Mesendoderm (in vitro differentiated cells): ENCODE results near the gene LPGAT1.

ENCODE experiments used
- DNase-seq: peaks from one replicate; pipeline ENCODE4 v3.0.0; 2013
- H2AK5ac ChIP-seq: 2 replicates; pipeline ENCODE4 v1.6.1; 2013; ENCODE audit warnings: low read length, inconsistent platforms
- H2BK120ac ChIP-seq: 2 replicates; pipeline ENCODE4 v1.6.1; 2013; ENCODE audit warnings: low read depth, mild to moderate bottlenecking, low read length, moderate library complexity, mixed read lengths
- H2BK15ac ChIP-seq: replicated peaks from 2 replicates; pipeline ENCODE4 v1.6.1; 2013; ENCODE audit warnings: low read depth, mild to moderate bottlenecking, moderate library complexity
- H2BK5ac ChIP-seq: 2 replicates; pipeline ENCODE4 v1.6.1; 2013; ENCODE audit warnings: low read length, inconsistent platforms
- H3K18ac ChIP-seq: 2 replicates; pipeline ENCODE4 v1.6.1; 2013; ENCODE audit warnings: mild to moderate bottlenecking, low read length, mixed read lengths
- H3K23ac ChIP-seq: one replicate; pipeline ENCODE4 v1.6.1; 2013; ENCODE audit warnings: low read length
- H3K27ac ChIP-seq: 2 replicates; pipeline ENCODE4 v1.5.1; 2013; ENCODE audit warnings: low read depth, mild to moderate bottlenecking, inconsistent platforms, low read length, moderate library complexity
- H3K27me3 ChIP-seq: 2 replicates; pipeline ENCODE4 v1.6.1; 2013; ENCODE audit warnings: low read length, control low read depth, mild to moderate bottlenecking, inconsistent platforms; ENCODE audit not compliant: insufficient read depth, poor library complexity
- H3K36me3 ChIP-seq: 2 replicates; pipeline ENCODE4 v1.6.1; 2013; ENCODE audit warnings: low read length, inconsistent platforms; ENCODE audit not compliant: control insufficient read depth, insufficient read depth
- H3K4ac ChIP-seq: one replicate; pipeline ENCODE4 v1.6.1; 2013; ENCODE audit warnings: low read depth, mild to moderate bottlenecking, low read length, moderate library complexity
- H3K4me1 ChIP-seq: 2 replicates; pipeline ENCODE4 v1.6.1; 2013; ENCODE audit warnings: low read depth, low read length, inconsistent platforms; ENCODE audit not compliant: control insufficient read depth
- H3K4me2 ChIP-seq: 2 replicates; pipeline ENCODE4 v1.6.1; 2013; ENCODE audit warnings: low read length
- H3K4me3 ChIP-seq: 2 replicates; pipeline ENCODE4 v1.5.1; 2013; ENCODE audit warnings: mild to moderate bottlenecking, low read length
- H3K56ac ChIP-seq: one replicate; pipeline ENCODE4 v1.6.1; 2013; ENCODE audit warnings: low read length
- H3K79me1 ChIP-seq: 2 replicates; pipeline ENCODE4 v1.6.1; 2013; ENCODE audit warnings: low read length, inconsistent platforms
- H3K79me2 ChIP-seq: 2 replicates; pipeline ENCODE4 v1.6.1; 2013; ENCODE audit warnings: mild to moderate bottlenecking, low read length; ENCODE audit not compliant: control insufficient read depth, insufficient read depth
- H3K9ac ChIP-seq: 2 replicates; pipeline ENCODE4 v1.6.1; 2013; ENCODE audit warnings: low read length, inconsistent platforms
- H4K5ac ChIP-seq: one replicate; pipeline ENCODE4 v1.6.1; 2013; ENCODE audit warnings: low read length
- H4K8ac ChIP-seq: one replicate; pipeline ENCODE4 v1.6.1; 2013; ENCODE audit warnings: low read depth, mild to moderate bottlenecking, control low read depth, low read length, moderate library complexity
- WGBS: extraction: QIAGEN DNeasy Blood & Tissue Kit; methylation state at CpG from one replicate; pipeline ENCODE4 v1.1.7; 2013; ENCODE audit warnings: low lambda C conversion rate, missing lambda C conversion rate; ENCODE audit not compliant: insufficient coverage; ENCODE audit errors: extremely low coverage; 5-methylcytosine and 5-hydroxymethylcytosine counted together

Gene LPGAT1

DNA sequence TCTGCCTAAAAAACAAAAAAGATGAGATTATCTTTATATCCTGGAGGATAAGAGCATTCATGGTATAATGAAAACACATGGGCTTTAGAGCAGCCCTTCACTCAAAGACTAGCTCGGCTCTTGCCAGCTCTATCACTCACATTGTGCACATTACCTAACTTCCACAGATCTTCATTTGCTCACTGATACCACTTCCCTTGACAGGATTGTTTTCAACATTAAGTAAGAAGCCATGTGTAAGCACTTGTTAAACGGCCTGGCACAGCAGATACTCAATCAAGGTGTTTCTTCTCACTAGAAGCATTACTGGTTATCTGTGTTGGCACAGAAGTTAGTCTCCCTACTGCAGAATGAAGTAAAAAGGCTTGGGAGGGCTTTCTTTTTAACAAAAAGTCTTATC is 18.7 kb downstream of the LPGAT1 start:
- Histone ChIP-seq H3K27ac (no peak overlapping the region), H2BK15ac (no peak overlapping the region), H4K8ac (no peak overlapping the region), H3K18ac (no peak overlapping the region), H3K27me3 (no peaks in the 10 kb centered on the region), H3K4me1 (no peaks in the 10 kb centered on the region), H3K4ac (no peak overlapping the region), H3K79me1 (no peaks in the 10 kb centered on the region), H3K36me3 (no peaks in the 10 kb centered on the region), H3K9ac (no peak overlapping the region), H3K79me2 (no peaks in the 10 kb centered on the region), H2BK120ac (no peak overlapping the region), H2BK5ac (no peak overlapping the region), H4K5ac (no peak overlapping the region), H3K4me2 (no peak overlapping the region), H3K4me3 (no peak overlapping the region), H3K56ac (no peak overlapping the region), H3K23ac (no peak overlapping the region), H2AK5ac (no peak overlapping the region)
- no CpG with 5 or more reads among the region's 2 CpGs for WGBS
- DNase-seq: no peak

- no peak overlapping the region for H4K5ac ChIP-seq
- H3K79me2 ChIP-seq: no peaks in the 10 kb centered on the region
- H3K4me3 ChIP-seq: no peak overlapping the region
- no peak overlapping the region for H3K4me2 ChIP-seq
- no peak overlapping the region for H2BK120ac ChIP-seq
- no peak overlapping the region for H3K27ac ChIP-seq
- WGBS: no CpG with 5 or more reads among the region's 3 CpGs
- no peak overlapping the region for H2BK5ac ChIP-seq
- H4K8ac ChIP-seq: no peak overlapping the region
- no peak overlapping the region for H3K56ac ChIP-seq
- no peaks in the 10 kb centered on the region for H3K79me1 ChIP-seq
- no peak overlapping the region for H2AK5ac ChIP-seq
- no peak overlapping the region for H3K4ac ChIP-seq
- H3K18ac ChIP-seq: no peak overlapping the region
- no peak overlapping the region for H3K9ac ChIP-seq
- no peaks in the 10 kb centered on the region for H3K4me1 ChIP-seq
- no peak overlapping the region for H3K23ac ChIP-seq
- no peaks in the 10 kb centered on the region for H3K36me3 ChIP-seq
- no peak overlapping the region for H2BK15ac ChIP-seq
- DNase-seq: no peak
- no peaks in the 10 kb centered on the region for H3K27me3 ChIP-seq
These were observed 19.4 kb downstream of the LPGAT1 start for GRCh38 chr1:211811126-211811525.

- Histone ChIP-seq H3K36me3 (no peaks in the 10 kb centered on the region), H3K56ac (no peak overlapping the region), H2BK15ac (no peak overlapping the region), H3K18ac (no peak overlapping the region), H4K8ac (no peak overlapping the region), H3K79me1 (no peaks in the 10 kb centered on the region), H2BK120ac (no peak overlapping the region), H3K27me3 (no peaks in the 10 kb centered on the region), H2AK5ac (no peak overlapping the region), H3K9ac (no peak overlapping the region), H3K79me2 (no peaks in the 10 kb centered on the region), H3K4me2 (no peak overlapping the region), H3K23ac (no peak overlapping the region), H2BK5ac (no peak overlapping the region), H3K4me1 (no peaks in the 10 kb centered on the region), H3K4ac (no peak overlapping the region), H3K4me3 (no peak overlapping the region), H3K27ac (no peak overlapping the region), H4K5ac (no peak overlapping the region)
- no peak for DNase-seq
- no CpG with 5 or more reads among the region's 2 CpGs for WGBS
These were observed 22.1 kb downstream of the LPGAT1 start for GRCh38 chr1:211808475-211808874.

DNA sequence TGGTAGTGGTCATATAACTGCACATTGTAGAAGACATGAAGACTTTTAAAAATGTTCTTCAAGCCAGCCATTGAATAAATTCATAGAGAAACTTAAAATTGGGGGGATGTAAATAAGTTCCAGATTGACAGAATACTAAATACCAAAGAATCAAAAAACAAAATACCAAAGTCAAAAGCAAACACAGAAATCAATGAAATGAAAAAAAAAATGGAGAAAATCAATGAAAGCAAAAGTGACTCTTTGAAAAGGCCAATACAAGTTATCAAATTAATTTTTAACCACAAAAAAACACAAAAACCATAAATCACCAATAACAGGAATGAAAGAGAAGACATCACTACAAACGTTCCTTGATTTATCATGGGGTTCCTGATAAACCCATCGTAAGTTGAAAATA is 25.6 kb downstream of the LPGAT1 start:
- H4K8ac ChIP-seq: no peak overlapping the region
- no peak overlapping the region for H3K4me2 ChIP-seq
- no CpG with 5 or more reads among the region's 2 CpGs for WGBS
- no peak overlapping the region for H3K56ac ChIP-seq
- H2AK5ac ChIP-seq: no peak overlapping the region
- no peak overlapping the region for H3K9ac ChIP-seq
- no peak overlapping the region for H2BK15ac ChIP-seq
- no peaks in the 10 kb centered on the region for H3K4me1 ChIP-seq
- H3K23ac ChIP-seq: no peak overlapping the region
- DNase-seq: no peak
- no peaks in the 10 kb centered on the region for H3K36me3 ChIP-seq
- no peaks in the 10 kb centered on the region for H3K79me2 ChIP-seq
- H2BK120ac ChIP-seq: no peak overlapping the region
- no peak overlapping the region for H4K5ac ChIP-seq
- no peaks in the 10 kb centered on the region for H3K27me3 ChIP-seq
- H3K27ac ChIP-seq: no peak overlapping the region
- no peak overlapping the region for H3K4ac ChIP-seq
- H3K18ac ChIP-seq: no peak overlapping the region
- no peak overlapping the region for H2BK5ac ChIP-seq
- no peak overlapping the region for H3K4me3 ChIP-seq
- H3K79me1 ChIP-seq: no peaks in the 10 kb centered on the region

- Histone ChIP-seq H3K36me3 (no peaks in the 10 kb centered on the region), H3K4me1 (no peaks in the 10 kb centered on the region), H4K5ac (no peak overlapping the region), H2BK120ac (no peak overlapping the region), H3K27ac (no peak overlapping the region), H3K79me1 (no peaks in the 10 kb centered on the region), H3K4me2 (no peak overlapping the region), H3K4me3 (no peak overlapping the region), H3K79me2 (no peaks in the 10 kb centered on the region), H3K23ac (no peak overlapping the region), H3K4ac (no peak overlapping the region), H3K27me3 (no peaks in the 10 kb centered on the region), H3K9ac (no peak overlapping the region), H2AK5ac (no peak overlapping the region), H3K18ac (no peak overlapping the region), H4K8ac (no peak overlapping the region), H2BK5ac (no peak overlapping the region), H3K56ac (no peak overlapping the region), H2BK15ac (no peak overlapping the region)
- no peak for DNase-seq
- no CpG with 5 or more reads among the region's 3 CpGs for WGBS
These were observed 29.5 kb downstream of the LPGAT1 start for GRCh38 chr1:211800925-211801607.

DNA sequence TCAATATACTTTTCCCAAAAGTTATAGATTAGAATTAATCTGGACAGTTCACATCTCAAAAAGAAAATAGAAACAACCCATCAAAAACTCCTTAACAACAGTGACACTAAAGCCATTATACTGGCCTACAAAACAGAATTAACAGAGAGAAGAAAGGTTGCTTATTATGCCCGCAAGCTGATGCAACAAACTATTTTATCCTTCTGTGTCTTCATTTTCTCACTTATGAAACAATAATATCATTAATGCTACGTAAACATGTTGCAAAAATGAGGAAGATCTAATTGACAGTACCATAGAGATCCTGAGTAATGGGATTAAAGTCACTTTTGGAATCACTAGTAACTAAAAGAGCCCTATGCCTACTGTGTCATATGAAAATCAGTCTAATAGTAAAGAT is 32.6 kb downstream of the LPGAT1 start:
- Histone ChIP-seq H4K8ac (no peak overlapping the region), H3K9ac (no peak overlapping the region), H3K79me1 (no peaks in the 10 kb centered on the region), H3K27ac (no peak overlapping the region), H2BK5ac (no peak overlapping the region), H3K23ac (no peak overlapping the region), H3K36me3 (no peaks in the 10 kb centered on the region), H4K5ac (no peak overlapping the region), H2AK5ac (no peak overlapping the region), H2BK120ac (no peak overlapping the region), H3K4me2 (no peak overlapping the region), H2BK15ac (no peak overlapping the region), H3K79me2 (no peaks in the 10 kb centered on the region), H3K56ac (no peak overlapping the region), H3K27me3 (no peaks in the 10 kb centered on the region), H3K4me3 (no peak overlapping the region), H3K4me1 (no peaks in the 10 kb centered on the region), H3K4ac (no peak overlapping the region), H3K18ac (no peak overlapping the region)
- no peak for DNase-seq
- WGBS: no CpG with 5 or more reads among the region's 2 CpGs
